Colon (tissue), 2 donors: ENCODE results near the gene EPPIN.

ENCODE experiments used
- FAIRE-seq: peaks from 2 replicates; lab custom pipeline; 2012; peaks lifted over from hg19 to GRCh38; lab: Jason Lieb, UNC
- donor health status: control.
- donor health status: control.

EPPIN gene

DNA sequence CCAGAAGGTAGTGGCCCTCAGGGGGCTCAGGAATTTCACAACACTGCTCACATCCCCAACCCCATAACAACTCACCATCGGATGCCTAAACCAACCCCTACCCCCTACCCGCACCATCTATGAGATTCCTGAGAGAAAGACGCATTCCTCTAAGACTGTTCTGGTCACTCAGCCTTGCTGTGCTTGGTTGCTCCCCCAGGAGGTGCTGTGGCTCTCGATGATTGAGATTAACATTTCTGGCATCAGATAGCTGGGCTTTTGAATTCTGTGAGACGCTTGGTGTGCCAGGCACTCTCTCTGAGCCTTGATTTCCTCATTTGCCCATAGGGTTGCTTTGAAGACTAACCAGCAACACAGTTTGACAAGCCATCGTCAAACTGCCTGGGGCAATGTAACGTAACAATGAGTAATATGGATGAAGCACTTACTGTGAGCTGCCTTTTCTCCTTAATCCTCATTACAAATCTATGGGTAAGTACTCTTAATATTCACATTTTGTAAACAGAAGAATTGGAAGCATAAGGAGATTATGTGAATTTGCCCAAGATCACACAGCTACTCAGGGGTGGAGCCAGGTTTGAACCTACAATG is 8.9 kb downstream of the EPPIN start:
- FAIRE-seq, result no peak

GRCh38 chr20:45527294-45527693 is 19.9 kb downstream of the EPPIN start:
- no peak for FAIRE-seq

- no peak for FAIRE-seq
Measured at GRCh38 chr20:45523821-45524220, 23.4 kb downstream of the EPPIN start.

DNA sequence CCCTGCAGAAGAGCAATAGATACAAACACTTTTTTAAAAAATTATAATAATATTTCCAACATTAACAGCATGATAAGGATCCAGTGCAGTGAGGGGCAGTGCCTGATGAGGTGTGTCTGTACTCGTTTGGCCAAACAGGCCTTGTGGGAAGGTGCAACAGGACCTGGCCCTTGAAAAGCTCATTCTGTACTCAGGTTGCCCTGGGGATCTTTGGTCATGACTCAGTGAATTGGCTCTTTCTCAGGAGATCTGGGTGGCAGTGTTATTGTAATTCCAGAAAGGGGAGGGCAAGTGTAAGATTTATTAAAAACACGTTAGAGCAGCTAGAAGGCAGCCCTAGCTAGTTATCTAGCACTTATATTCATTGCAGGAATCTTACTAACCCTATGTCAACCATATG is 28.9 kb downstream of the EPPIN start:
- no peak for FAIRE-seq

DNA sequence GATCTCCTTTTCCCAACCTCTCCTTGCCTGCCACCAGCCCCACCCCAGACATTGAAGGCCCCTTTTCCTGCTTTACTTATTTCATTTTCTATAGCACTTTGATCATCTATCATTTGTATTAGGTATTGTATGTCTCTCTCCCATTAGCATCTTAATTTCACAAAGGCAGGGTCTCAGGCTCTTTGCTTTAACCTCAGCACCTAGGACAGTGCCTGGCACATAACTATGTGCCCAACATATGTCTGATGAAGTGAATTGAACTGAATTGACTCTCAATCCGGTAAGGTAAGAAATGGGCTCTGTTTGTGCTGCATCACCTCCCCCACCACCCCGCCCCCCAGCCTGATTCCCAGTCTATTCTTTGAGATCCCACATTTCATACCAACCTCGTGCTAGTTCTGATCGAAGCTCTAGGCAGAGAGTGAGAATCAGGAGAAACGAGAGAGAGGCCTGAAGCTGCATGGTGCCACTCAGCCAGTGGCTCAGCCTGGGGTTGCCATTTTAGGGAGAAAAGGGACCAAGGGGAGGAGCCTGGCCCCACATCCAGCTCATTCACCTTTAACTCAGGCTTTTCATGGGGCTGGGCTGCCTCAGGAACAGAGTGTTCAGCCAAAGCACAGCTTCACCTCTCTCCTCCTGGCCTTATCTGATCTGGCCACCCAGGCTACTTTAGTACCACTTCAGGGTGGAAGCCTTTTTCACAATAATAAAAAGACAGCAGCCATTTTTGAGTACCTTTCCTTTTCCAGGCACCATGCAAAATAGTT is 31.9 kb downstream of the EPPIN start, which contains the start of gene SPINT3:
Gene SPINT3 (minus strand): TSS at position 476 of the 767 bp plus-strand sequence. CDS start 14 bp downstream, at position 462.
- no peak for FAIRE-seq

DNA sequence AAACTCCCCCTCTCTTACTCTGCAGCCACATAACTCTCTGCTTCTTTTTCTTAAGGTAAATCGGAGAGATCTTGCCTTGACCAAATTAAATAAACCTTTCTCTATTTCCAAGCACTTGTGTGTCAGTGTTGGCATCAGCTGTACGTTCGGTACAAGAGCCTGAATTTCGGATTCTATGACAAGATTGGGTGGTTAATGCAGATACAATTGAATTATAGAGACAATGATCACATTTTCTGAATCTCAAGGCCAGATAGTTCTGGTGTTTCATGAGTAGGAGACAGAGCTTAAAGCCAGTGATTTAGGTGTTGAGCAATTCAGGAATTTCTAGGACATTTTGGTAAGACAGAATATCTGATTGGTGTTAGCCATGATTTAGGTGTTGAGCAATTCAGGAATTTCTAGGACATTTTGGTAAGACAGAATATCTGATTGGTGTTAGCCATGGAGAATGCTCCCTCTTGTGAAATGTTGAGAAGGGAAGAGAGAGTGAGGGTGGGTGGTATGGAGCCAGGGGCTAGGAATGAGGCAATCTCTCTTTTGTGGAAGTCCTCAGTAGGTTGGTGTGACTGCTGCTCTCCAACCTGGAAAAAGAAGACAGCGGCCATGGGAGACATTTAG is 36.8 kb downstream of the EPPIN start:
- no peak for FAIRE-seq

DNA sequence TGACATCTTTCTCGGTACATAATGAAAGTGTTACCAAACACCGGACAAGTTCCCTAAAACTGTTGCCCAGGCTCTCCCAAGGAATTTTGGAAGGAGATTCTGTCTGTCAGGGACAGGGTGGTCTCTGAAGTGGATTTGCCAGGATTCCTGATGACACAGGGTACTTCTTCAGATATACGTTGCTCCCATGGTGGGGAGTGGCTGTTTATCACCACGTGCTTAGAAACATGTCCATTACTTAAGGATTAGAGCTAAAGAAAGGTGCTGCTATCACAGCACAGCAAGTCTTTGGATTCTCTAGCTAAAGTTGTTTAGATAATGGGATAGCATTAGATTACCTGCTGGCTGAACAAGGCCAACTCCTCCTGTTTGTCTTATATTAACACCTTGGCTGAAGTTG is 38.1 kb downstream of the EPPIN start:
- no peak for FAIRE-seq

DNA sequence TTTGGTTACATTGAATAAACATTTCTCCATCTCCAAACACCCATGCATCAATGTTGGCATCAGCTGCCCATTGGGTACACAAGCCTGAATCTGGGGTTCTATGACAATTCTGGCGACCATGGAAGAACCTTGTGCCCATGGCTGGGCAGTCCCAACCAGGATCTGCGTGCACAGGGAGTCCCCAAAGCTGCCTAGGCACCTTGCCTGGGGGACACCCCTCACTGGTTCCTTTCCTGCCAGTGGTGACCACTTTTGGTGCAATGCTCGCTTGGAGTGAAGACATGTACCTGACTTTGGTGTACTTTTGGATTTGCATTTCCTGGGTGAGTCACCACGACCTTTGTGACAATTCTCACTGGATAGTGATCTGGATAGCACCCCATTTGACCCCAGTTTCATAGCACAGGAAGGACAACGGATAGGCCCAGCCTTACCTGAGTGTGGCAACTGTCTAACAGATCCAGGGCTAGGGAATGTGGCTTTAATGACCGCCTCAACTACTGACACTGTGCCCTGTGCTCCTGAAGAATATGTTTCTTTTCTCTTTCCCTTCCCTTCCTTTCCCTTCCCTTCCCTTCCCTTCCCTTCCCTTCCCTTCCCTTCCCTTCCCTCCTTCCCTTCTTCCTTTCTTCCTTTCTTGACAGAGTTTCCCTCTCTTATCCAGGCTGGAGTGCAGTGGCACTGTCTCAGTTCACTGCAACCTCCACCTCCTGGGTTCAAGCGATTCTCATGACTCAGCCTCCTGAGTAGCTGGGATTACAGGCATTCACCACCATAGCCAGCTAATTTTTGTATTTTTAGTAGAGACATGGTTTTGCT is 38.9 kb downstream of the EPPIN start:
- FAIRE-seq, result no peak

- no peak for FAIRE-seq
Measured at GRCh38 chr20:45507011-45507820, 40.0 kb downstream of the EPPIN start.

DNA sequence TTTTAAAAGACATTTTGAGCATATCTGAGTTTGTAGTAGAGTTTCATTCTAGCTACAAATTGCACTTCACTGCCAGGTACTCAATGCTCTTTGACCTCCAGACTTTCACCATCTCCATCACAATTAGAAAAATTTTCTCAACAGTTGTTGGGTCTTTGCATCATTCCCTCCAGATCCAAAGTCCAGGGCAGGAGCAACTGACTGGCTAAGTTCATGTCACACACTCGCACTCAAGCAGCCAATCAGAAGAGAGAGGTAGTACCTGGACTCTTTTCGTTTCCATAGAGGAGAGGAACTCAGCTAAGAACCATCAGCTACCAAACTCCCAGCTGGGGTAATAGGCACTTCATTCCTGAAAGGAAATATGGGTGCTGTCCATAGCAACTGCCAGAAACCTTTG is 40.8 kb downstream of the EPPIN start:
- FAIRE-seq, result no peak

- no peak for FAIRE-seq
Measured at GRCh38 chr20:45503403-45503802, 43.8 kb downstream of the EPPIN start.

DNA sequence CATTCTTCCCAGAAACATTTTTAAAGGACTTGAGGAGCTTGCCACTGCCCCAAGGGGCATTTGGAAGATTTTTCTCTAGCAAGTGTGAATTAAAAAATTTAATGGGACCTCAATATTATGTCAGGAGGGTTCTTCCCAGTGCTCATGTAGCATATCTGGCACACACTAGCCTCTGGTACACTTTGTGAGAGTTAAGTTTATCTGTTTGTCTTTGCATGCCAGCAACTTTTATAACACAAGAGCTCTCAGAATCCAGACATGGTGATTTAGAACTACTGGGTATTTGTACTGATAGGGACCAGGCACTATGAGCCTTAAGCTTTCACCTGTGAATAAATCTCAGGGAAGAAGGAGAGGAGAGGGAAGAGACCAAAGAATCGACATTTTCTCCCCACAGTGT is 44.6 kb downstream of the EPPIN start:
- no peak for FAIRE-seq

- no peak for FAIRE-seq
Measured at GRCh38 chr20:45501600-45501999, 45.6 kb downstream of the EPPIN start.

GRCh38 chr20:45500022-45500421 is 47.2 kb downstream of the EPPIN start:
- FAIRE-seq, result no peak

- no peak for FAIRE-seq
Measured at GRCh38 chr20:45497971-45498494, 49.2 kb downstream of the EPPIN start.

GRCh38 chr20:45496166-45496565 is 51.0 kb downstream of the EPPIN start:
- FAIRE-seq, result no peak

- FAIRE-seq, result no peak
Measured at GRCh38 chr20:45495501-45495941, 51.7 kb downstream of the EPPIN start.
